ENCODE results near the gene AIF1L. TPM values are rescaled to one million over a fixed set of nuclear protein-coding genes. Genes with fewer than 3 reads are reported as not detected.

Gene AIF1L
- total and polyA plus RNA-seq, 2 of the 13 experiments (the other 11 are each of a cell fraction or from before 2014, with no cell fraction given) = 12.4 to 36.5 TPM

DNA sequence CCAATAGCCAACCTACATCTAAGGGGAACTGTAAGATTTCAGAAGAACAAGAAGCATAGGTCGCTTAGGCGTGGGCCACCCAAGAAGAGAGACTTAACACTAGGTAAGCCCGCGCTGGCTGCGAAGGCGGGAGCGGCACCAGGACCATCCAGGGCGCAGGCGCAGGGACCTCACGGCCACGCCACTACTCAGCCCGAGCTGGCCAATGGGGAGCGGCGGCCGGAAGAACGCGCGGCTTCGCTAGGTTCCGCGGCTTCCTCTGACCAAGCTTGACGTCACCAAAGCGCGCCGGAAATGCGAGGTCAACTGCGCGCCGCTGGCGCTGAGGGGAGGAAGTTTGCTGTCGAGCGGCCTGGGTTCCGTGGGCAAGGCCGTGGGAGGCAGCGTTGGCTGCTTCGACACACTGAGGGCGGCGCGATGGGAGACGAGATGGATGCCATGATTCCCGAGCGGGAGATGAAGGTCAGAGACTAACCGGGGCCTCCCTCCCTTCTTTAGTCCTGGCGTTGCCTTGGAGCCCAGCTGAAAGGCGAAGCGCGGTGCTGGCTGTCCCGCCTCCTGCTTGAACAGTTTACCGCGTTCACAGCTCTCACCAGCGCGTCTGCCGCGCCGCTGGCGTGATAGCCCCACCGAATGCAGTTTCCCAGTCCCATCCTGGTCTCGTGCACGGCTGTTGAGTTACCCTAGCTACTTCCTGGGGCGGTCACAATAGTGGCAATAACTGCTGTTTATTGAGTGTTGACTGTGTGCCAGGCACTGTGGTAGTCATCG is 29.1 kb downstream of the AIF1L start, which contains the start of gene NUP214 (continued):
- TF ChIP-seq, protein P1, sequence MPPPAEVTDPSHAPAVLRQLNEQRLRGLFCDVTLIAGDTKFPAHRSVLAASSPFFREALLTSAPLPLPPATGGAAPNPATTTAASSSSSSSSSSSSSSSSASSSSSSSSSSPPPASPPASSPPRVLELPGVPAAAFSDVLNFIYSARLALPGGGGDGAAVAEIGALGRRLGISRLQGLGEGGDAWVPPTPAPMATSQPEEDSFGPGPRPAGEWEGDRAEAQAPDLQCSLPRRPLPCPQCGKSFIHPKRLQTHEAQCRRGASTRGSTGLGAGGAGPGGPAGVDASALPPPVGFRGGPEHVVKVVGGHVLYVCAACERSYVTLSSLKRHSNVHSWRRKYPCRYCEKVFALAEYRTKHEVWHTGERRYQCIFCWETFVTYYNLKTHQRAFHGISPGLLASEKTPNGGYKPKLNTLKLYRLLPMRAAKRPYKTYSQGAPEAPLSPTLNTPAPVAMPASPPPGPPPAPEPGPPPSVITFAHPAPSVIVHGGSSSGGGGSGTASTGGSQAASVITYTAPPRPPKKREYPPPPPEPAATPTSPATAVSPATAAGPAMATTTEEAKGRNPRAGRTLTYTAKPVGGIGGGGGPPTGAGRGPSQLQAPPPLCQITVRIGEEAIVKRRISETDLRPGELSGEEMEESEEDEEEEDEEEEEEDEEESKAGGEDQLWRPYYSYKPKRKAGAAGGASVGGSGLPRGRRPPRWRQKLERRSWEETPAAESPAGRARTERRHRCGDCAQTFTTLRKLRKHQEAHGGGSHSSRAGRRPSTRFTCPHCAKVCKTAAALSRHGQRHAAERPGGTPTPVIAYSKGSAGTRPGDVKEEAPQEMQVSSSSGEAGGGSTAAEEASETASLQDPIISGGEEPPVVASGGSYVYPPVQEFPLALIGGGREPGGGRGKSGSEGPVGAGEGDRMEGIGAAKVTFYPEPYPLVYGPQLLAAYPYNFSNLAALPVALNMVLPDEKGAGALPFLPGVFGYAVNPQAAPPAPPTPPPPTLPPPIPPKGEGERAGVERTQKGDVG (CRISPR knock-in tag; IDR thresholded peaks at IDR 0.05; ENCODE audit: borderline replicate concordance) = peak; percentile 88; the same call in 1 of the 2 replicates
- TF ChIP-seq, protein P2, sequence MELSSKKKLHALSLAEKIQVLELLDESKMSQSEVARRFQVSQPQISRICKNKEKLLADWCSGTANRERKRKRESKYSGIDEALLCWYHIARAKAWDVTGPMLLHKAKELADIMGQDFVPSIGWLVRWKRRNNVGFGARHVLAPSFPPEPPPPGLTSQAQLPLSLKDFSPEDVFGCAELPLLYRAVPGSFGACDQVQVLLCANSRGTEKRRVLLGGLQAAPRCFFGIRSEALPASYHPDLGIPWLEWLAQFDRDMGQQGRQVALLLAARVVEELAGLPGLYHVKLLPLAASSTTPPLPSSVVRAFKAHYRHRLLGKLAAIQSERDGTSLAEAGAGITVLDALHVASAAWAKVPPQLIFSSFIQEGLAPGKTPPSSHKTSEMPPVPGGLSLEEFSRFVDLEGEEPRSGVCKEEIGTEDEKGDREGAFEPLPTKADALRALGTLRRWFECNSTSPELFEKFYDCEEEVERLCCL (CRISPR knock-in tag; IDR thresholded peaks at IDR 0.05; ENCODE audit: borderline replicate concordance) = 0 out of 2 replicates have a peak, but pooled peaks have one; percentile 15
- TF ChIP-seq KAT8 (CRISPR knock-in tag; IDR thresholded peaks at IDR 0.05) (peak; percentile 100), ASH2L (IDR thresholded peaks at IDR 0.05; ENCODE audit: insufficient read length, low read depth, low read length) (peak; percentile 94), FIP1L1 (IDR thresholded peaks at IDR 0.05; ENCODE audit: borderline replicate concordance, insufficient read depth, low read depth, low read length) (no peak), NR1H2 (CRISPR knock-in tag; IDR thresholded peaks at IDR 0.05; ENCODE audit: borderline replicate concordance, low read depth) (no peak), SAP130 (CRISPR knock-in tag; IDR thresholded peaks at IDR 0.05; ENCODE audit: low read depth) (peak; percentile 98), CEBPB (IDR thresholded peaks at IDR 0.05; ENCODE audit: borderline replicate concordance, low read depth, low read length) (no peak), FOXO1 (CRISPR knock-in tag; IDR thresholded peaks at IDR 0.05) (peak; percentile 84), SIN3B (IDR thresholded peaks at IDR 0.05; ENCODE audit: low read length) (peak; percentile 99), ZNF605 (CRISPR knock-in tag; IDR thresholded peaks at IDR 0.05) (peak; percentile 36; the same call in 1 of the 2 replicates), SPEN (CRISPR knock-in tag; IDR thresholded peaks at IDR 0.05; ENCODE audit: low read depth) (peak; percentile 99), ZNF766 (CRISPR knock-in tag; IDR thresholded peaks at IDR 0.05; ENCODE audit: borderline replicate concordance) (no peak), SOX6 (IDR thresholded peaks at IDR 0.05) (no peak), SOX6 (CRISPR knock-in tag; IDR thresholded peaks at IDR 0.05) (peak; percentile 81), ZNF331 (CRISPR knock-in tag; IDR thresholded peaks at IDR 0.05) (peak; percentile 88), LCORL (IDR thresholded peaks at IDR 0.05) (no peak), LCORL (CRISPR knock-in tag; IDR thresholded peaks at IDR 0.05) (peak; percentile 79), ATAD3A (CRISPR knock-in tag; IDR thresholded peaks at IDR 0.05) (no peak), SMAD3 (CRISPR knock-in tag; IDR thresholded peaks at IDR 0.05) (no peak; the same call in 1 of the 2 replicates), ZNF557 (CRISPR knock-in tag; IDR thresholded peaks at IDR 0.05) (no peak), ZNF335 (CRISPR knock-in tag; IDR thresholded peaks at IDR 0.05) (peak; percentile 69; the same call in 1 of the 2 replicates), XRCC5 (optimal IDR thresholded peaks at IDR 0.05; ENCODE audit: low read length) (peak; percentile 15)
- TF ChIP-seq, protein P3, sequence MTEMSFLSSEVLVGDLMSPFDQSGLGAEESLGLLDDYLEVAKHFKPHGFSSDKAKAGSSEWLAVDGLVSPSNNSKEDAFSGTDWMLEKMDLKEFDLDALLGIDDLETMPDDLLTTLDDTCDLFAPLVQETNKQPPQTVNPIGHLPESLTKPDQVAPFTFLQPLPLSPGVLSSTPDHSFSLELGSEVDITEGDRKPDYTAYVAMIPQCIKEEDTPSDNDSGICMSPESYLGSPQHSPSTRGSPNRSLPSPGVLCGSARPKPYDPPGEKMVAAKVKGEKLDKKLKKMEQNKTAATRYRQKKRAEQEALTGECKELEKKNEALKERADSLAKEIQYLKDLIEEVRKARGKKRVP (CRISPR knock-in tag; IDR thresholded peaks at IDR 0.05) = peak in 1 of 2 experiments; percentile 53; a peak in 1 of 4 replicates
- TF ChIP-seq, protein P4, sequence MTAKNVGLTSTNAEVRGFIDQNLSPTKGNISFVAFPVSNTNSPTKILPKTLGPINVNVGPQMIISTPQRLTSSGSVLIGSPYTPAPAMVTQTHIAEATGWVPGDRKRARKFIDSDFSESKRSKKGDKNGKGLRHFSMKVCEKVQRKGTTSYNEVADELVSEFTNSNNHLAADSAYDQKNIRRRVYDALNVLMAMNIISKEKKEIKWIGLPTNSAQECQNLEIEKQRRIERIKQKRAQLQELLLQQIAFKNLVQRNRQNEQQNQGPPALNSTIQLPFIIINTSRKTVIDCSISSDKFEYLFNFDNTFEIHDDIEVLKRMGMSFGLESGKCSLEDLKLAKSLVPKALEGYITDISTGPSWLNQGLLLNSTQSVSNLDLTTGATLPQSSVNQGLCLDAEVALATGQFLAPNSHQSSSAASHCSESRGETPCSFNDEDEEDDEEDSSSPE (CRISPR knock-in tag; IDR thresholded peaks at IDR 0.05) = peak; percentile 96
